IPS-18c (cell line): ENCODE results near the gene HAPLN2.
"Not testable (repeated sequence)": the region's sequence is repeated elsewhere in the genome, so short reads cannot be mapped to it uniquely, and the experiment has no call there.

Experiments
- H3K4me3 ChIP-seq: 2 replicates; pipeline ENCODE4 v1.7.0; 2013; ENCODE audit warnings: low read depth, mild to moderate bottlenecking, low read length, moderate library complexity; ENCODE audit not compliant: insufficient read depth
- H3K9me3 ChIP-seq: one replicate; pipeline ENCODE4 v1.6.1; 2013; ENCODE audit warnings: mild to moderate bottlenecking, low read length, moderate library complexity; ENCODE audit not compliant: control insufficient read depth, insufficient read depth

The HAPLN2 gene

GRCh38 chr1:156631152-156631551 is 11.9 kb downstream of the HAPLN2 start:
- not testable (repeated sequence) for H3K9me3 ChIP-seq, H3K4me3 ChIP-seq

- H3K9me3 ChIP-seq: no peaks in the 10 kb centered on the region
- no peak overlapping the region for H3K4me3 ChIP-seq
Observed at GRCh38 chr1:156632355-156632754, 13.1 kb downstream of the HAPLN2 start.

GRCh38 chr1:156638189-156638985 is 19.2 kb downstream of the HAPLN2 start:
- Histone ChIP-seq H3K9me3 (no peaks in the 10 kb centered on the region), H3K4me3 (no peak overlapping the region)

- Histone ChIP-seq H3K9me3 (no peaks in the 10 kb centered on the region), H3K4me3 (no peak overlapping the region)
Observed at GRCh38 chr1:156639601-156640101, 20.4 kb downstream of the HAPLN2 start.

- no peaks in the 10 kb centered on the region for H3K9me3 ChIP-seq
- peak overlapping the region; percentile 50 for H3K4me3 ChIP-seq
Observed at GRCh38 chr1:156640842-156641706, 21.9 kb downstream of the HAPLN2 start.

GRCh38 chr1:156641761-156642264 is 22.6 kb downstream of the HAPLN2 start, which contains the start of gene BCAN:
Gene BCAN (plus strand): TSS chr1:156642117. CDS start chr1:156646055, 3,938 bp downstream.
- Histone ChIP-seq H3K9me3 (no peaks in the 10 kb centered on the region), H3K4me3 (peak within 1 kb of the TSS; percentile 56)

GRCh38 chr1:156642265-156643048 is 23.2 kb downstream of the HAPLN2 start:
- Histone ChIP-seq H3K4me3 (peak overlapping the region; percentile 56), H3K9me3 (no peaks in the 10 kb centered on the region)

GRCh38 chr1:156643049-156643777 is 24.0 kb downstream of the HAPLN2 start:
- Histone ChIP-seq H3K9me3 (no peaks in the 10 kb centered on the region), H3K4me3 (no peak overlapping the region; the same call in 1 of the 2 replicates)

GRCh38 chr1:156643778-156644092 is 24.5 kb downstream of the HAPLN2 start:
- H3K4me3 ChIP-seq: no peak overlapping the region
- H3K9me3 ChIP-seq: no peaks in the 10 kb centered on the region

- Histone ChIP-seq H3K9me3 (no peaks in the 10 kb centered on the region), H3K4me3 (no peak overlapping the region)
Observed at GRCh38 chr1:156644146-156644545, 24.9 kb downstream of the HAPLN2 start.

- H3K9me3 ChIP-seq: no peaks in the 10 kb centered on the region
- no peak overlapping the region for H3K4me3 ChIP-seq
Observed at GRCh38 chr1:156644640-156645039, 25.4 kb downstream of the HAPLN2 start.

- Histone ChIP-seq H3K4me3 (no peak overlapping the region), H3K9me3 (no peaks in the 10 kb centered on the region)
Observed at GRCh38 chr1:156645056-156645455, 25.8 kb downstream of the HAPLN2 start.

GRCh38 chr1:156645666-156646065 is 26.5 kb downstream of the HAPLN2 start:
- Histone ChIP-seq H3K9me3 (no peaks in the 10 kb centered on the region), H3K4me3 (no peak overlapping the region)

- Histone ChIP-seq H3K4me3 (no peak overlapping the region), H3K9me3 (no peaks in the 10 kb centered on the region)
Observed at GRCh38 chr1:156646738-156647211, 27.6 kb downstream of the HAPLN2 start.

GRCh38 chr1:156647351-156647750 is 28.1 kb downstream of the HAPLN2 start:
- H3K9me3 ChIP-seq: no peaks in the 10 kb centered on the region
- no peak overlapping the region for H3K4me3 ChIP-seq

GRCh38 chr1:156648496-156648895 is 29.3 kb downstream of the HAPLN2 start:
- no peak overlapping the region for H3K4me3 ChIP-seq
- H3K9me3 ChIP-seq: no peaks in the 10 kb centered on the region
